Ovary (tissue), 3 donors: Measurements from ENCODE around the gene RYR2.

Source experiments
- POLR2A ChIP-seq: fragments of 450-650 bp; IDR thresholded peaks from one replicate; pipeline ENCODE4 v1.6.1; 2017; ENCODE audit warnings: antibody characterized with exemption, mild to moderate bottlenecking, moderate library complexity
- TF ChIP-seq, protein P1 (sequence below), 3 donors: fragments of 450-650 bp in 2 of 3; fragments of 200-600 bp in 1 of 3; IDR thresholded peaks; one replicate each; pipeline versions ENCODE4 v1.5.1 to v1.8.0; 2016 to 2022; ENCODE audit warnings: antibody characterized with exemption in 3 of 3, mild to moderate bottlenecking in 1 of 3
- donor health status: DM: no; HTN: no; CAD: no.

DNA sequence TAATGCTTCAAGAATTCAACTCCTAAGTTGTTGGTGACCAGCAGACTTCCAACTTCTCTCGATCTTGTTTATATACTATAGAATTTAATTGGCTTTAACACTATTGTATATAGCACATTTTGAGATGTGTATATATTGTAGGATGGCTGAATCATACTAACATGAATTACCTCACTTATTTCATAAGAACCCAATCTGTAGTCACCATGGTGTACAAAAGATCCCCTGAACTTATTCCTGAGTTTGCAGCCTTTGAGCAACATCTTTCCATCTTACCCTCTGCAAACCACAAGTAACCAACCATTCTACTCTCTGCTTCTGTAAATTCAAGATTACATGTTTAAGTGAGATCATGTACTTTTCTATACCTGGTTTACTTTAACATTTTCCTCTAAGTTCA is 836.4 kb downstream of the RYR2 start:
- TF ChIP-seq POLR2A: no peak
- TF ChIP-seq, protein P1, sequence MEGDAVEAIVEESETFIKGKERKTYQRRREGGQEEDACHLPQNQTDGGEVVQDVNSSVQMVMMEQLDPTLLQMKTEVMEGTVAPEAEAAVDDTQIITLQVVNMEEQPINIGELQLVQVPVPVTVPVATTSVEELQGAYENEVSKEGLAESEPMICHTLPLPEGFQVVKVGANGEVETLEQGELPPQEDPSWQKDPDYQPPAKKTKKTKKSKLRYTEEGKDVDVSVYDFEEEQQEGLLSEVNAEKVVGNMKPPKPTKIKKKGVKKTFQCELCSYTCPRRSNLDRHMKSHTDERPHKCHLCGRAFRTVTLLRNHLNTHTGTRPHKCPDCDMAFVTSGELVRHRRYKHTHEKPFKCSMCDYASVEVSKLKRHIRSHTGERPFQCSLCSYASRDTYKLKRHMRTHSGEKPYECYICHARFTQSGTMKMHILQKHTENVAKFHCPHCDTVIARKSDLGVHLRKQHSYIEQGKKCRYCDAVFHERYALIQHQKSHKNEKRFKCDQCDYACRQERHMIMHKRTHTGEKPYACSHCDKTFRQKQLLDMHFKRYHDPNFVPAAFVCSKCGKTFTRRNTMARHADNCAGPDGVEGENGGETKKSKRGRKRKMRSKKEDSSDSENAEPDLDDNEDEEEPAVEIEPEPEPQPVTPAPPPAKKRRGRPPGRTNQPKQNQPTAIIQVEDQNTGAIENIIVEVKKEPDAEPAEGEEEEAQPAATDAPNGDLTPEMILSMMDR (IDR thresholded peaks at IDR 0.05): no peak
